Lung (tissue), 13 donors: ENCODE results near the gene MOGAT2. TPM values are rescaled to one million over a fixed set of nuclear protein-coding genes. Genes with fewer than 3 reads are reported as not detected.

Source experiments
- ATAC-seq: fragments of 200-7000 bp; cut with Tn5 transposase; one replicate; pipeline ENCODE4 v1.9.1; 2020; ENCODE audit warnings: moderate number of reproducible peaks; ENCODE audit not compliant: insufficient read depth, low FRiP score
- DNase-seq, 3 donors: peaks; one replicate each; pipeline ENCODE4 v3.0.0-alpha.2; 2013 to 2017
- H3K27ac ChIP-seq, 2 donors: one replicate each; pipeline ENCODE4 v1.5.1; 2013; ENCODE audit warnings: mild to moderate bottlenecking in 2 of 2, moderate library complexity in 2 of 2, control low read depth in 1 of 2, inconsistent platforms in 1 of 2, low read depth in 1 of 2, low read length in 1 of 2
- H3K27me3 ChIP-seq, 3 donors: one replicate each; pipeline ENCODE4 v1.5.1; 2013; ENCODE audit warnings: low read length in 2 of 3; ENCODE audit not compliant: control insufficient read depth in 3 of 3, insufficient read depth in 3 of 3
- H3K36me3 ChIP-seq, 4 donors: one replicate each; pipeline ENCODE4 v1.5.1; 2013; ENCODE audit warnings: low read length in 4 of 4, mild to moderate bottlenecking in 1 of 4, moderate library complexity in 1 of 4; ENCODE audit not compliant: control insufficient read depth in 4 of 4, insufficient read depth in 4 of 4
- H3K4me1 ChIP-seq, 5 donors: one replicate each; pipeline ENCODE4 v1.5.1; 2013; ENCODE audit warnings: low read length in 5 of 5, mild to moderate bottlenecking in 2 of 5, moderate library complexity in 1 of 5; ENCODE audit not compliant: control insufficient read depth in 5 of 5, insufficient read depth in 5 of 5
- H3K4me3 ChIP-seq: one replicate; pipeline ENCODE4 v1.5.1; 2013; ENCODE audit warnings: mild to moderate bottlenecking, control low read depth, moderate library complexity
- H3K9ac ChIP-seq, 2 donors: one replicate each; pipeline ENCODE4 v1.5.1; 2013; ENCODE audit warnings: low read length in 2 of 2, control low read depth in 1 of 2; ENCODE audit not compliant: insufficient read depth in 1 of 2
- H3K9me3 ChIP-seq, 4 donors: one replicate each; pipeline ENCODE4 v1.5.1; 2013; ENCODE audit warnings: low read length in 3 of 4, mild to moderate bottlenecking in 1 of 4, moderate library complexity in 1 of 4; ENCODE audit not compliant: control insufficient read depth in 4 of 4, insufficient read depth in 3 of 4
- CTCF ChIP-seq: IDR thresholded peaks from 2 replicates; pipeline ENCODE4 v1.5.1; 2012; ENCODE audit warnings: mild to moderate bottlenecking; ENCODE audit errors: control extremely low read depth, extremely low read depth
- WGBS, 2 donors: extraction: QIAGEN DNeasy Blood & Tissue Kit; methylation state at CpG; one replicate each; pipeline ENCODE4 v1.1.7; 2013; 5-methylcytosine and 5-hydroxymethylcytosine counted together
- polyA plus RNA-seq, 2 donors: library from polyadenylated mRNA; stranded (reverse); fragments of 200-250 nt; gene quantifications; one replicate each; pipeline ENCODE4 v1.2.1, GENCODE V29; 2013
- small RNA-seq: library from RNA; depleted of rRNA; stranded (forward); fragments of <200 nt; gene quantifications from one replicate; pipeline ENCODE3, GENCODE V24; 2014; ENCODE audit warnings: low replicate concordance
- total RNA-seq, 2 donors: library from RNA; depleted of rRNA in 1 of 2; stranded (reverse); fragments of >200 nt in 1 of 2; gene quantifications; one replicate each; pipeline ENCODE4 v1.2.1, GENCODE V29; 2014 to 2021
- donor health status: control.
- donor health status: control.
- donor health status: Bipolar disorder and iron deficiency.
- donor health status: healthy.
- donor health status: DM: yes; HTN: yes; CAD: no.

Gene MOGAT2
- total and polyA plus RNA-seq, 4 donors: 0.06 to 0.09 TPM; not detected in 2

- Histone ChIP-seq H3K9ac (no peak overlapping the region), H3K4me3 (no peak overlapping the region), H3K4me1 (no peaks in the 10 kb centered on the region), H3K9me3 (no peaks in the 10 kb centered on the region), H3K27ac (no peak overlapping the region), H3K36me3 (no peaks in the 10 kb centered on the region), H3K27me3 (peaks cover 0 to 4% (median 0%) of the 10 kb centered on the region in 3 donors)
- WGBS, 2 donors: 94 to 96% methylated on average over 7 of the region's 7 CpGs
- TF ChIP-seq CTCF: no peak
- no peak for ATAC-seq
- DNase-seq: no peak
Observed at GRCh38 chr11:75781296-75781695, 63.7 kb downstream of the MOGAT2 start.

DNA sequence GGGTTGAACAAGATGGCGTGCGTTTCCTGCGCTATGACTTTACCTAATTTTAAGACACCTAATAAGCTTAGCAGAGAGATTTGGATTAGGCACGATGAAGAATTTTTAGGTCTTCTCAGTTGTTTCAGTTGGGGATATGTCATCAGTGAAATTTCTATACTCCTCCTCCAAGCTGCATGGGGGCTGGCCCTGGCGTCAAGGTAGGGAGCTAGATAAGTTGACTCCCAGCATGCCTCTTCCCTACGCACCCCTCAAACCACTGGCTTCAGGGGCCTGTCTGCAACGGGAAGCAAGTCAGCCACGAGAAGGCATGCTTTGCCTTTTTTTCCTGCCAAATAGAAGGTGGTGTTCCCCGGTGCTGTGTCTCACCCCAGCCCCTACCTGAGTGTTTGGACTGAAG is 64.2 kb downstream of the MOGAT2 start:
- DNase-seq: no peak
- H3K4me1 ChIP-seq: no peaks in the 10 kb centered on the region
- WGBS, 2 donors: 91 to 95% methylated on average over 9 of the region's 9 CpGs
- peaks cover 0 to 4% (median 0%) of the 10 kb centered on the region in 3 donors for H3K27me3 ChIP-seq
- no peak overlapping the region for H3K9ac ChIP-seq
- H3K4me3 ChIP-seq: no peak overlapping the region
- H3K36me3 ChIP-seq: no peaks in the 10 kb centered on the region
- no peak overlapping the region for H3K27ac ChIP-seq
- TF ChIP-seq CTCF: no peak
- no peak for ATAC-seq
- H3K9me3 ChIP-seq: no peaks in the 10 kb centered on the region

Small RNA genes within 50 kb of the gene (small RNA-seq; reads per million reads assigned to genes)
- gene RN7SL786P: not detected

Other genes with a start within 250 kb of the MOGAT2 start
- gene GDPD5, start 191.9 kb upstream of the MOGAT2 start, total RNA-seq: 10 to 100 TPM; 15.9 to 24.7 TPM
- gene GDPD5, start 191.9 kb upstream of the MOGAT2 start, polyA plus RNA-seq: 1 to 10 TPM; 6.2 to 8.2 TPM
- 100 to 1,000 TPM; 234 to 585 TPM for gene SERPINH1, start 155.6 kb upstream of the MOGAT2 start, total RNA-seq
- gene SERPINH1, start 155.6 kb upstream of the MOGAT2 start, polyA plus RNA-seq: 100 to 1,000 TPM; 112 to 340 TPM
- gene MAP6, start 48.8 kb upstream of the MOGAT2 start, total RNA-seq: 10 to 100 TPM in 1 of 2 donors, 1 to 10 TPM in 1; 8.1 to 17.8 TPM
- gene MAP6, start 48.8 kb upstream of the MOGAT2 start, polyA plus RNA-seq: 1 to 10 TPM; 5.8 to 6.4 TPM
- gene DGAT2, start 50.9 kb downstream of the MOGAT2 start, total RNA-seq: 10 to 100 TPM in 1 of 2 donors, 1 to 10 TPM in 1; 5.7 to 11.1 TPM
- 10 to 100 TPM in 1 of 2 donors, 1 to 10 TPM in 1; 4.2 to 54.0 TPM for gene DGAT2, start 50.9 kb downstream of the MOGAT2 start, polyA plus RNA-seq
- 10 to 100 TPM; 23.4 to 53.2 TPM for gene UVRAG, start 97.4 kb downstream of the MOGAT2 start, total RNA-seq
- gene UVRAG, start 97.4 kb downstream of the MOGAT2 start, polyA plus RNA-seq: 10 to 100 TPM in 1 of 2 donors, 1 to 10 TPM in 1; 8.7 to 13.2 TPM